Natural killer cell treated with Interleukin-12 subunit alpha and Interleukin-12 subunit beta and Interleukin-15 and Interleukin-18, amount 100 ng/mL, for 72 hours (primary cell): ENCODE measurements around the gene AUTS2. TPM values are rescaled to one million over a fixed set of nuclear protein-coding genes. Genes with fewer than 3 reads are reported as not detected.

Experiments used
- ATAC-seq, 2 donors: fragments of 150-1000 bp; cut with Tn5 transposase in 1 of 2; sonication (Bioruptor Pico), chemical (Tn5 transposase) in 1 of 2; 2 replicates each; pipeline ENCODE4 v1.10.0; 2021
- DNase-seq: peaks from one replicate; pipeline ENCODE4 v3.0.0; 2022; ENCODE audit warnings: low spot score
- H3K27ac Mint-ChIP-seq, 2 donors: 1 replicate in 1 of 2; 2 replicates in 1 of 2; pipeline ENCODE4 v1.8.0; 2022; ENCODE audit warnings: mixed read lengths in 2 of 2, mild to moderate bottlenecking in 1 of 2, moderate library complexity in 1 of 2
- H3K27me3 Mint-ChIP-seq, 2 donors: 1 replicate in 1 of 2; 2 replicates in 1 of 2; pipeline ENCODE4 v1.8.0; 2022; ENCODE audit warnings: mixed read lengths in 2 of 2
- H3K36me3 Mint-ChIP-seq: one replicate; pipeline ENCODE4 v1.8.0; 2022; ENCODE audit warnings: mixed read lengths
- H3K4me1 Mint-ChIP-seq, 2 donors: 1 replicate in 1 of 2; 2 replicates in 1 of 2; pipeline ENCODE4 v1.8.0; 2022; ENCODE audit warnings: low read depth in 2 of 2, mixed read lengths in 2 of 2, mild to moderate bottlenecking in 1 of 2
- H3K4me3 Mint-ChIP-seq: one replicate; pipeline ENCODE4 v1.8.0; 2022; ENCODE audit warnings: mixed read lengths
- H3K9me3 Mint-ChIP-seq: 2 replicates; pipeline ENCODE4 v1.8.0; 2022; ENCODE audit warnings: mixed read lengths
- total RNA-seq, 2 donors: library from RNA; stranded (reverse); gene quantifications; one replicate each; pipeline ENCODE4 v1.2.3, GENCODE V29; 2022

Gene AUTS2
- total RNA-seq, 2 donors from 2014 or later, result 14.3 to 43.0 TPM

GRCh38 chr7:70495033-70495376 lies 896.7 kb downstream of the AUTS2 start:
- DNase-seq, result no peak
- Mint-ChIP-seq H3K4me1 (no peaks in the 10 kb centered on the region), H3K27ac (no peak overlapping the region)

DNA sequence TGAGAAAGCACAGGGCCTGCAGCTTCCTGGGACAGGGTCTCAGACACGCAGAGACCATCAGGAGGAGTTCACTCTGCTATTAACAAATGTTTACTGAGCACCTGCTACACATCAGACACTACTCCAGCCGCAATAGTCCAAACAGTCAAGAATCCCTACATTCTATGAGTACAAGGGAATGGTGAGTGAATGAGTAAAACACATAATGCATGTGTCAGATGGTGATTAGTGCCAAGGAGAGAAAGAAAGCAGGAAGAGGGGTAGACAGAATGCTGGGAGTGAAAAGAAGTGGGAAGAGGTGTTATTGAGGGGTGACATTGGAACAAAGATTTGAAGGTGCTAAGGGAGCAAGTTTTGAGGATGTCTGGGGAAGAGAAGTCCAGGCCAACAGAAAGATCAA lies 899.5 kb downstream of the AUTS2 start:
- H3K27me3 Mint-ChIP-seq, result no peaks in the 10 kb centered on the region

More at GRCh38 chr7:70495033-70495376, 896.7 kb downstream of the AUTS2 start:
- Mint-ChIP-seq H3K27me3 (no peaks in the 10 kb centered on the region), H3K4me3 (no peak overlapping the region), H3K9me3 (no peaks in the 10 kb centered on the region), H3K36me3 (no peaks in the 10 kb centered on the region)
- ATAC-seq, result no peak

GRCh38 chr7:70498232-70498992 lies 900.1 kb downstream of the AUTS2 start:
- Mint-ChIP-seq H3K27ac (no peak overlapping the region), H3K4me1 (peaks cover 0 to 3% of the 10 kb centered on the region in 2 donors), H3K9me3 (no peaks in the 10 kb centered on the region), H3K27me3 (no peaks in the 10 kb centered on the region), H3K36me3 (no peaks in the 10 kb centered on the region), H3K4me3 (no peak overlapping the region)
- ATAC-seq (no peak), DNase-seq (no peak)

More for the DNA sequence above, 899.5 kb downstream of the AUTS2 start:
- Mint-ChIP-seq H3K9me3 (no peaks in the 10 kb centered on the region), H3K36me3 (no peaks in the 10 kb centered on the region), H3K27ac (no peak overlapping the region), H3K4me3 (no peak overlapping the region), H3K4me1 (peaks cover 0 to 3% of the 10 kb centered on the region in 2 donors)
- DNase-seq (no peak), ATAC-seq (no peak)

DNA sequence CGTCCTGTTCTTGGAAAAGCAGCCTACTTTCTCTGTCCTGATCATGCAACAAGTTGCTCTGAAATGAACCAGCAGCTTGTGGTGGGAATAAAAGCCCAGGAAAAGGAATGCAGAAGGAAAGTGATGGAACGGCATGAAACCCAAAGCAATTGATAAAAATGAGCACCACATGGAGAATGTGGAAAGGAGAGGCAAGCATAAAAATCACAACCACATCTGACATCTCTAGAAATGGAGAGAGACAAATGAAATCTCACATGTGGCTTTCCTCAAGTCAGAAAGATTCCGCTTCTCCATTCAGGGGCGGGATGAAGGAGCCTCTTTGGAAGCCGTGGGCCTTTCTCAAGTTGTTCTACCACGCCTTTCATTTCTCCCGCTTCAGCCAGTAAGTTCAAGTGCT lies 902.0 kb downstream of the AUTS2 start:
- ATAC-seq (no peak), DNase-seq (no peak)
- no peaks in the 10 kb centered on the region for H3K36me3 Mint-ChIP-seq
- no peak overlapping the region for H3K27ac Mint-ChIP-seq
- H3K4me3 Mint-ChIP-seq, result no peak overlapping the region
- peaks cover 0 to 3% of the 10 kb centered on the region in 2 donors for H3K4me1 Mint-ChIP-seq
- H3K27me3 Mint-ChIP-seq, result no peaks in the 10 kb centered on the region
- no peaks in the 10 kb centered on the region for H3K9me3 Mint-ChIP-seq

GRCh38 chr7:70502117-70502863 lies 904.0 kb downstream of the AUTS2 start:
- Mint-ChIP-seq H3K27me3 (no peaks in the 10 kb centered on the region), H3K4me1 (peaks cover 0 to 3% of the 10 kb centered on the region in 2 donors), H3K27ac (no peak overlapping the region), H3K9me3 (no peaks in the 10 kb centered on the region), H3K4me3 (no peak overlapping the region), H3K36me3 (no peaks in the 10 kb centered on the region)
- DNase-seq (no peak), ATAC-seq (no peak)

DNA sequence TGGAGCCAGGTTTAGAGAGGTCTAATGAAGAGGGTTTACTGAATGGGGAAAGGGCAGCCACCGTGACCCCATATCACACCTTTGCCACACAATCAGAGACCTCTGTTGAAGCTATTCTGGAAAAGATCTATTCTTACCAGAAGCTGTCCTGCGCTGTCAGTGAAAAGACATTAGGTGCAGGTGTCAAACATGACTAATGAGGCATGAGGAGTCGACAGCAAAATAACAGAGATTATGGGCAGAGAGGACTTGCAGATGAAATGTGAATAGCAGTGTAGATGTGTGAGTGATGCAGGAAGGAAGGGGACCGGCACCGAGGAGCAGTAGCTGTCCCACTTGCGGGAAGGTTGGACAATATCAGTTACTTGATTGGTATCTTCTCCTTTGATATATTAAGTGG lies 906.0 kb downstream of the AUTS2 start:
- Mint-ChIP-seq H3K9me3 (no peaks in the 10 kb centered on the region), H3K4me3 (no peak overlapping the region), H3K27ac (no peak overlapping the region), H3K36me3 (no peaks in the 10 kb centered on the region), H3K4me1 (peaks cover 0 to 3% of the 10 kb centered on the region in 2 donors), H3K27me3 (no peaks in the 10 kb centered on the region)
- DNase-seq (no peak), ATAC-seq (no peak)

GRCh38 chr7:70505468-70505867 lies 907.2 kb downstream of the AUTS2 start:
- Mint-ChIP-seq H3K27me3 (no peaks in the 10 kb centered on the region), H3K4me1 (peaks cover 0 to 3% of the 10 kb centered on the region in 2 donors), H3K36me3 (no peaks in the 10 kb centered on the region), H3K9me3 (no peaks in the 10 kb centered on the region), H3K27ac (no peak overlapping the region), H3K4me3 (no peak overlapping the region)
- ATAC-seq, result no peak
- no peak for DNase-seq

GRCh38 chr7:70505886-70506285 lies 907.6 kb downstream of the AUTS2 start:
- Mint-ChIP-seq H3K9me3 (no peaks in the 10 kb centered on the region), H3K27me3 (no peaks in the 10 kb centered on the region), H3K36me3 (no peaks in the 10 kb centered on the region), H3K27ac (no peak overlapping the region), H3K4me3 (no peak overlapping the region), H3K4me1 (peaks cover 0 to 3% of the 10 kb centered on the region in 2 donors)
- ATAC-seq (no peak), DNase-seq (no peak)

- no peaks in the 10 kb centered on the region for H3K36me3 Mint-ChIP-seq
- H3K9me3 Mint-ChIP-seq, result no peaks in the 10 kb centered on the region
- peaks cover 0 to 3% of the 10 kb centered on the region in 2 donors for H3K4me1 Mint-ChIP-seq
- no peaks in the 10 kb centered on the region for H3K27me3 Mint-ChIP-seq
- DNase-seq (no peak), ATAC-seq (no peak)
- no peak overlapping the region for H3K27ac Mint-ChIP-seq
- H3K4me3 Mint-ChIP-seq, result no peak overlapping the region
Measured at GRCh38 chr7:70506434-70506833, 908.2 kb downstream of the AUTS2 start.

GRCh38 chr7:70512144-70512543 lies 913.9 kb downstream of the AUTS2 start:
- H3K36me3 Mint-ChIP-seq, result no peaks in the 10 kb centered on the region
- no peaks in the 10 kb centered on the region for H3K27me3 Mint-ChIP-seq
- H3K9me3 Mint-ChIP-seq, result no peaks in the 10 kb centered on the region
- no peak overlapping the region for H3K27ac Mint-ChIP-seq
- no peak for DNase-seq
- ATAC-seq, result no peak
- H3K4me1 Mint-ChIP-seq, result no peaks in the 10 kb centered on the region
- no peak overlapping the region for H3K4me3 Mint-ChIP-seq

DNA sequence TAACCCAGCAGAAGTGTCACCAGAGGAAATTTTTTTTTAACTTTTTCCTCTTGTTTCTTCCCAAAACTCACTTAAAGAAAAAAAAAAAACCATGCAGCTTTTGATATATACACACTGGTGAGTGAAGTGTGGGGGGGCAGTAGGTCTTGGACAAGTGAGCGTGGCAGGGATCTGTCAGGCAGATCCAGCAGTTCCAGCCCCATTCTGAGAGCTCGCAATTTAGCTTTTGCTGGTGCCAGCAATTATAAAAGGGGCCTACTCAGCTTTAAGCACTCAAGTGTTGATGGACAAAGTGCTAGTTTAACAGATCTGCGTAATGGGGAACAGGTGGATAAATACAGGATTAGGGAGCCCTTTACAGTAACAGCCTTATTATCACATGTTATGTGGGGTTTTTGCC lies 914.5 kb downstream of the AUTS2 start:
- Mint-ChIP-seq H3K9me3 (no peaks in the 10 kb centered on the region), H3K4me1 (no peaks in the 10 kb centered on the region), H3K36me3 (no peaks in the 10 kb centered on the region), H3K27me3 (no peaks in the 10 kb centered on the region), H3K27ac (no peak overlapping the region), H3K4me3 (no peak overlapping the region)
- DNase-seq, result no peak
- no peak for ATAC-seq

- DNase-seq (no peak), ATAC-seq (no peak)
- H3K4me1 Mint-ChIP-seq, result no peaks in the 10 kb centered on the region
- no peaks in the 10 kb centered on the region for H3K36me3 Mint-ChIP-seq
- peaks cover 0 to 5% of the 10 kb centered on the region in 2 donors for H3K27me3 Mint-ChIP-seq
- H3K27ac Mint-ChIP-seq, result no peak overlapping the region
- no peaks in the 10 kb centered on the region for H3K9me3 Mint-ChIP-seq
- H3K4me3 Mint-ChIP-seq, result no peak overlapping the region
Measured at GRCh38 chr7:70520611-70521010, 922.3 kb downstream of the AUTS2 start.

DNA sequence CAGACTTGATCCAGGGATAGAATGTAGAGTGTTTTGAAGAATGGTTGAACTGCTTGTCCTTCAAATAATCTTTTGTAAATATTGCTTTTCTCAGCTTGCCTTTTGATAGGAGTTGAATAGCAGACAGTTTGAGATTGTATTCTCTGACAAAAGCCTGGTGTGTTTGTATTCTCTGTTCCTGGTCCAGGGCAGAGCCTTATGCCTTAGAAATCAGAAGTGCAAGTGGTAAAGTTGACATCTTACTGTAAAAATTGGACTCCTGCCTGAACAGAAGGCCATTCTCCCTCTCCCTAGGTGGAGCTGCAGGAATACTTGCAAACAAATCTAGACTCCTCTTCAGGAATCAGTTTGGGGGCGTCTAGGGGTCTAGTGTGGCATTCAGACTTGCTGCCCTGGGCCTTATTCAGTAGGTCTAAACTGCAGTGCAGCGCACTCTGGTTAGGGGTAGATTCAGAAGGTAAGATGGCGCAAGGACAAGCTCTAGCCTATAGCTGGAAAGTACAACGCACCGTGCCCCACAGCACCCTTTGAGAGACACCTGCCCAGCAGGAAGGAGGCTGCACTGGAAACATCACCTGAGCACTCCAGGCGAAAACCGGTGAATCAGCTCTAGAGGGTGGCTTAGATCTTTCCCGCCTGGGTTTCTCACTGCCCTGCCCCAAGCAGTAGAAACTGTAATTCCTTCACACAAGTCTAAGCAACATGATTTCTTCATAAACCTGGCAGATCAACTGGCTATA lies 925.1 kb downstream of the AUTS2 start:
- H3K4me1 Mint-ChIP-seq, result no peaks in the 10 kb centered on the region
- DNase-seq, result no peak

DNA sequence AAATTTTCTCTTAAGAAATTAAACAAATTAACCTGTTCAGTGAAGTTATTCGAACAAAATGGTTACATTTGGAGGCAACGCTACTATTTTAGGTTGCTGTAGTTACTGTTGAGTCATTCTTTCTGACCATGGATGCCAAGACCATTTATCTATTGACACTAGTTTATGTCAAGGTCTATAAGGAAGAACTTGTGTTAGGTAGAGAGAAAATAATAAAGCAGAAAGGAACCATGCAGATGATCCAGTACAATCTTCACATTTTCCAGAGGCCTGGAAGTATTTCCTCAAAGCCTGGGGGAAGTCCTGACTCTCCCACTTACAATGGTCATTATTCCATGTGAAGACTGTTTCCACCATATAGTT lies 925.7 kb downstream of the AUTS2 start:
- Mint-ChIP-seq H3K9me3 (no peaks in the 10 kb centered on the region), H3K27ac (no peak overlapping the region), H3K4me1 (no peaks in the 10 kb centered on the region), H3K36me3 (no peaks in the 10 kb centered on the region), H3K4me3 (no peak overlapping the region), H3K27me3 (peaks cover 0 to 11% of the 10 kb centered on the region in 2 donors)
- ATAC-seq (no peak), DNase-seq (no peak)

More for the DNA sequence above, 925.1 kb downstream of the AUTS2 start:
- no peak overlapping the region for H3K4me3 Mint-ChIP-seq
- peaks cover 0 to 11% of the 10 kb centered on the region in 2 donors for H3K27me3 Mint-ChIP-seq
- no peaks in the 10 kb centered on the region for H3K36me3 Mint-ChIP-seq
- no peak for ATAC-seq
- no peak overlapping the region for H3K27ac Mint-ChIP-seq
- H3K9me3 Mint-ChIP-seq, result no peaks in the 10 kb centered on the region
